ENCODE results near the gene MICAL2. TPM values are rescaled to one million over a fixed set of nuclear protein-coding genes. Genes with fewer than 3 reads are reported as not detected.

MICAL2 gene
- total and polyA plus RNA-seq, 2 of the 8 experiments (the other 6 are each of a cell fraction or from before 2014, with no cell fraction given) = 1.3 to 4.1 TPM

DNA sequence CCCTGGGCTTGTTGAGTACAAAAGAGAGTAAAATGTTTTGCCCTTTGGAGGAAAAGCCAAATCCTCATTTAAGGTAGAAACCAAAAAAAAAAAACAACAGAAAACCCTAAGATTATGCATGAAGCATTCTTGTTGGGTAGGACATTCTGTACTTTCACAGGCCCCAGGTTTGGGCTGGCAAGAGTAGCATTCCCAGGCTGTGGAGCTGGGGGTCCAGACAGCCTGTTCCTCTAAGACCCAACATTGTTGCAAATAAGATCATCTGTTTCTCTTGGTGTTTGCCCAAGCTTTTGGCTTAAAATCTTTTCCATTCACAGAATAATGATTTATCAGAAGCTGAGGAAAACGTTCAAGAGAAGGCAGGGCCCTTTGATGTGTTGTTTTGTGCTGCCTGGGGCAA is 123.8 kb downstream of the MICAL2 start:
- no peak overlapping the region for H3K27ac ChIP-seq (ENCODE audit: low read depth, low read length)
- TF ChIP-seq GTF2F1 (IDR thresholded peaks at IDR 0.05; ENCODE audit: borderline replicate concordance, low read depth, low read length) = no peak
- TF ChIP-seq, protein P1, sequence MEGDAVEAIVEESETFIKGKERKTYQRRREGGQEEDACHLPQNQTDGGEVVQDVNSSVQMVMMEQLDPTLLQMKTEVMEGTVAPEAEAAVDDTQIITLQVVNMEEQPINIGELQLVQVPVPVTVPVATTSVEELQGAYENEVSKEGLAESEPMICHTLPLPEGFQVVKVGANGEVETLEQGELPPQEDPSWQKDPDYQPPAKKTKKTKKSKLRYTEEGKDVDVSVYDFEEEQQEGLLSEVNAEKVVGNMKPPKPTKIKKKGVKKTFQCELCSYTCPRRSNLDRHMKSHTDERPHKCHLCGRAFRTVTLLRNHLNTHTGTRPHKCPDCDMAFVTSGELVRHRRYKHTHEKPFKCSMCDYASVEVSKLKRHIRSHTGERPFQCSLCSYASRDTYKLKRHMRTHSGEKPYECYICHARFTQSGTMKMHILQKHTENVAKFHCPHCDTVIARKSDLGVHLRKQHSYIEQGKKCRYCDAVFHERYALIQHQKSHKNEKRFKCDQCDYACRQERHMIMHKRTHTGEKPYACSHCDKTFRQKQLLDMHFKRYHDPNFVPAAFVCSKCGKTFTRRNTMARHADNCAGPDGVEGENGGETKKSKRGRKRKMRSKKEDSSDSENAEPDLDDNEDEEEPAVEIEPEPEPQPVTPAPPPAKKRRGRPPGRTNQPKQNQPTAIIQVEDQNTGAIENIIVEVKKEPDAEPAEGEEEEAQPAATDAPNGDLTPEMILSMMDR (IDR thresholded peaks at IDR 0.05; ENCODE audit: control extremely low read depth in 1 of 3, insufficient read depth in 1 of 3, low read depth in 1 of 3, low read length in 3 of 3) = no peak
- no peak for TF ChIP-seq POLR2A (IDR thresholded peaks at IDR 0.05; ENCODE audit: control extremely low read depth in 1 of 2, low read depth in 2 of 2, low read length in 2 of 2)
- TF ChIP-seq GABPA (IDR thresholded peaks at IDR 0.05; ENCODE audit: borderline replicate concordance, insufficient read depth, low read length) = no peak
- TF ChIP-seq HDAC2 (IDR thresholded peaks at IDR 0.05; ENCODE audit: borderline replicate concordance in 1 of 2, low read depth in 2 of 2, low read length in 2 of 2) = no peak
- TF ChIP-seq, protein P2, sequence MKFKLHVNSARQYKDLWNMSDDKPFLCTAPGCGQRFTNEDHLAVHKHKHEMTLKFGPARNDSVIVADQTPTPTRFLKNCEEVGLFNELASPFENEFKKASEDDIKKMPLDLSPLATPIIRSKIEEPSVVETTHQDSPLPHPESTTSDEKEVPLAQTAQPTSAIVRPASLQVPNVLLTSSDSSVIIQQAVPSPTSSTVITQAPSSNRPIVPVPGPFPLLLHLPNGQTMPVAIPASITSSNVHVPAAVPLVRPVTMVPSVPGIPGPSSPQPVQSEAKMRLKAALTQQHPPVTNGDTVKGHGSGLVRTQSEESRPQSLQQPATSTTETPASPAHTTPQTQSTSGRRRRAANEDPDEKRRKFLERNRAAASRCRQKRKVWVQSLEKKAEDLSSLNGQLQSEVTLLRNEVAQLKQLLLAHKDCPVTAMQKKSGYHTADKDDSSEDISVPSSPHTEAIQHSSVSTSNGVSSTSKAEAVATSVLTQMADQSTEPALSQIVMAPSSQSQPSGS (IDR thresholded peaks at IDR 0.05; ENCODE audit: low read length) = no peak
- no peak for TF ChIP-seq POLR2AphosphoS5 (IDR thresholded peaks at IDR 0.05; ENCODE audit: low read depth, low read length)
- TF ChIP-seq RXRA (IDR thresholded peaks at IDR 0.05; ENCODE audit: insufficient read depth, low read depth, low read length) = no peak
- TF ChIP-seq TCF12 (IDR thresholded peaks at IDR 0.05; ENCODE audit: low read depth, low read length) = no peak
- TF ChIP-seq EGR1 (IDR thresholded peaks at IDR 0.05; ENCODE audit: borderline replicate concordance, low read depth, low read length) = no peak

More for the DNA sequence above, 123.8 kb downstream of the MICAL2 start:
- no peak overlapping the region for H2BK20ac ChIP-seq (ENCODE audit: low read length)
- ChIA-PET CTCF (ENCODE audit: partially characterized antibody) (interaction anchor here (1.0 to 10.7 kb wide), 8 partner anchors 9 to 184 kb away, joined by 3 to 137 read pairs (median 3); no protein-coding TSS in a partner anchor), POLR2A (ENCODE audit: partially characterized antibody) (no interaction called here)
- H3K23me2 ChIP-seq (ENCODE audit: low read depth, low read length) = no peaks in the 10 kb centered on the region
- H3K9ac ChIP-seq (replicated peaks in 1 of 4; ENCODE audit: extremely low read depth in 1 of 4, low read depth in 3 of 4, low read length in 3 of 4) = no peak overlapping the region
- H3K79me1 ChIP-seq (ENCODE audit: low read depth, low read length) = no peaks in the 10 kb centered on the region
- no peak overlapping the region for H3K56ac ChIP-seq (replicated peaks; ENCODE audit: insufficient read length, low read depth, low read length)
- H2BK12ac ChIP-seq (ENCODE audit: low read depth, low read length) = no peak overlapping the region
- no peak overlapping the region for H4K91ac ChIP-seq (replicated peaks; ENCODE audit: insufficient read length, low read length)
- no peak for DNase-seq (ENCODE audit: low read depth in 1 of 2, low spot score in 2 of 2)
- no peak overlapping the region for H3K14ac ChIP-seq (ENCODE audit: insufficient read length)
- no peaks in the 10 kb centered on the region for H3K27me3 ChIP-seq (replicated peaks in 1 of 4; ENCODE audit: control insufficient read depth in 3 of 4, extremely low read depth in 1 of 4, insufficient read depth in 3 of 4, low read length in 3 of 4)
- no peak overlapping the region for H3K4me2 ChIP-seq (ENCODE audit: insufficient read depth in 1 of 2, low read depth in 2 of 2, low read length in 2 of 2)
- no peaks in the 10 kb centered on the region for H3K9me3 ChIP-seq (ENCODE audit: insufficient read depth in 2 of 2, low read depth in 1 of 2, low read length in 1 of 2)
- no peak overlapping the region for H2BK5ac ChIP-seq (ENCODE audit: low read depth, low read length)
- H3K18ac ChIP-seq (ENCODE audit: extremely low read depth, low read length) = no peak overlapping the region
- no peak overlapping the region for H2BK15ac ChIP-seq (ENCODE audit: low read length)
- no peaks in the 10 kb centered on the region for H3K36me3 ChIP-seq (ENCODE audit: control insufficient read depth in 2 of 4, insufficient read depth in 4 of 4, low read length in 3 of 4)
- H4K8ac ChIP-seq (ENCODE audit: extremely low read depth, insufficient read depth, low read length) = no peak overlapping the region
- H2AFZ ChIP-seq (ENCODE audit: low read length) = no peak overlapping the region
- H4K5ac ChIP-seq (ENCODE audit: insufficient read length, low read depth, low read length) = no peak overlapping the region
- no peak for FAIRE-seq
- no peak overlapping the region for H2BK120ac ChIP-seq (replicated peaks; ENCODE audit: low read depth, low read length)
- no peaks in the 10 kb centered on the region for H3K79me2 ChIP-seq (ENCODE audit: control insufficient read depth in 1 of 2, insufficient read depth in 2 of 2, low read length in 2 of 2)
- WGBS, 2 experiments (ENCODE audit: extremely low coverage in 1 of 2, insufficient coverage in 1 of 2, insufficient read length in 1 of 2, insufficient replicate concordance in 2 of 2, low coverage in 1 of 2, low lambda C conversion rate in 2 of 2, missing lambda C conversion rate in 1 of 2) = 94% methylated on average over 1 of the region's 1 CpG; no CpG with 5 or more reads in 1 of the 2 experiments
- no peaks in the 10 kb centered on the region; a peak in 1 of 7 replicates for H3K4me1 ChIP-seq (replicated peaks in 1 of 4; ENCODE audit: control insufficient read depth in 3 of 4, insufficient read depth in 4 of 4, low read length in 3 of 4)
- no peak overlapping the region for H2AK5ac ChIP-seq (ENCODE audit: low read depth, low read length)
- H4K20me1 ChIP-seq (replicated peaks in 1 of 2; ENCODE audit: control insufficient read depth in 1 of 2, insufficient read depth in 2 of 2, low read length in 2 of 2) = no peaks in the 10 kb centered on the region
- no peak overlapping the region for H3K23ac ChIP-seq (ENCODE audit: insufficient read length)
- no peak overlapping the region for H3K4ac ChIP-seq (replicated peaks; ENCODE audit: insufficient read length, low read depth, low read length)
- H3K4me3 ChIP-seq (ENCODE audit: extremely low read depth in 1 of 4, insufficient read depth in 2 of 4, low read depth in 3 of 4, low read length in 4 of 4) = no peak overlapping the region

Measured in H1 (cell line).